HUES6 (cell line): ENCODE results near the gene AIF1.

ENCODE experiments used
- H3K27ac ChIP-seq: 2 replicates; pipeline ENCODE4 v1.7.0; 2013; ENCODE audit warnings: low read depth, mild to moderate bottlenecking, low read length, inconsistent platforms
- H3K27me3 ChIP-seq: 2 replicates; pipeline ENCODE4 v1.6.1; 2013; ENCODE audit warnings: low read length; ENCODE audit not compliant: control insufficient read depth, insufficient read depth
- H3K36me3 ChIP-seq: 2 replicates; pipeline ENCODE4 v1.6.1; 2013; ENCODE audit warnings: low read length; ENCODE audit not compliant: control insufficient read depth, insufficient read depth
- H3K4me1 ChIP-seq: 2 replicates; pipeline ENCODE4 v1.6.1; 2013; ENCODE audit warnings: low read length; ENCODE audit not compliant: control insufficient read depth, insufficient read depth
- H3K4me3 ChIP-seq: 2 replicates; pipeline ENCODE4 v1.5.1; 2013; ENCODE audit warnings: low read depth, low read length
- H3K9ac ChIP-seq: one replicate; pipeline ENCODE4 v1.6.1; 2013; ENCODE audit warnings: mild to moderate bottlenecking, low read length
- H3K9me3 ChIP-seq: 2 replicates; pipeline ENCODE4 v1.6.1; 2013; ENCODE audit warnings: low read depth, low read length; ENCODE audit not compliant: control insufficient read depth, insufficient read depth

AIF1 gene

GRCh38 chr6:31624070-31624469 lies 9.0 kb downstream of the AIF1 start:
- H3K27ac ChIP-seq = no peak overlapping the region
- H3K4me3 ChIP-seq = no peak overlapping the region
- no peak overlapping the region for H3K9ac ChIP-seq
- H3K36me3 ChIP-seq = peaks cover 80% of the 10 kb centered on the region
- no peaks in the 10 kb centered on the region for H3K9me3 ChIP-seq
- H3K4me1 ChIP-seq = peaks cover 6% of the 10 kb centered on the region
- no peaks in the 10 kb centered on the region for H3K27me3 ChIP-seq

GRCh38 chr6:31626952-31627351 lies 11.9 kb downstream of the AIF1 start:
- Histone ChIP-seq H3K36me3 (peaks cover 100% of the 10 kb centered on the region), H3K9ac (no peak overlapping the region), H3K4me3 (no peak overlapping the region), H3K4me1 (peaks cover 6% of the 10 kb centered on the region), H3K27me3 (no peaks in the 10 kb centered on the region), H3K27ac (no peak overlapping the region), H3K9me3 (no peaks in the 10 kb centered on the region)

GRCh38 chr6:31627690-31628287 lies 12.8 kb downstream of the AIF1 start:
- H3K9ac ChIP-seq = no peak overlapping the region
- H3K36me3 ChIP-seq = peaks cover 100% of the 10 kb centered on the region
- H3K4me3 ChIP-seq = no peak overlapping the region
- H3K27me3 ChIP-seq = no peaks in the 10 kb centered on the region
- no peaks in the 10 kb centered on the region for H3K9me3 ChIP-seq
- no peaks in the 10 kb centered on the region for H3K4me1 ChIP-seq
- no peak overlapping the region for H3K27ac ChIP-seq

- Histone ChIP-seq H3K4me3 (no peak overlapping the region), H3K9ac (no peak overlapping the region), H3K36me3 (peaks cover 100% of the 10 kb centered on the region), H3K27ac (no peak overlapping the region), H3K27me3 (no peaks in the 10 kb centered on the region), H3K4me1 (no peaks in the 10 kb centered on the region), H3K9me3 (no peaks in the 10 kb centered on the region)
Measured at GRCh38 chr6:31629014-31629413, 14.0 kb downstream of the AIF1 start.

- Histone ChIP-seq H3K27ac (no peak overlapping the region), H3K4me3 (no peak overlapping the region), H3K27me3 (no peaks in the 10 kb centered on the region), H3K9ac (no peak overlapping the region), H3K9me3 (no peaks in the 10 kb centered on the region), H3K4me1 (no peaks in the 10 kb centered on the region), H3K36me3 (peaks cover 100% of the 10 kb centered on the region)
Measured at GRCh38 chr6:31630177-31630934, 15.3 kb downstream of the AIF1 start.

- H3K4me1 ChIP-seq = no peaks in the 10 kb centered on the region
- H3K36me3 ChIP-seq = peaks cover 100% of the 10 kb centered on the region
- no peaks in the 10 kb centered on the region for H3K9me3 ChIP-seq
- no peaks in the 10 kb centered on the region for H3K27me3 ChIP-seq
- H3K27ac ChIP-seq = no peak overlapping the region
- no peak overlapping the region for H3K9ac ChIP-seq
- H3K4me3 ChIP-seq = no peak overlapping the region
Measured at GRCh38 chr6:31631209-31631608, 16.2 kb downstream of the AIF1 start.

GRCh38 chr6:31631681-31632278 lies 16.7 kb downstream of the AIF1 start:
- Histone ChIP-seq H3K27ac (no peak overlapping the region), H3K36me3 (peaks cover 100% of the 10 kb centered on the region), H3K4me1 (no peaks in the 10 kb centered on the region), H3K9ac (no peak overlapping the region), H3K9me3 (no peaks in the 10 kb centered on the region), H3K27me3 (no peaks in the 10 kb centered on the region), H3K4me3 (no peak overlapping the region)

GRCh38 chr6:31632279-31632946 lies 17.4 kb downstream of the AIF1 start:
- H3K9ac ChIP-seq = no peak overlapping the region
- H3K4me1 ChIP-seq = no peaks in the 10 kb centered on the region
- H3K9me3 ChIP-seq = no peaks in the 10 kb centered on the region
- H3K4me3 ChIP-seq = no peak overlapping the region
- no peak overlapping the region for H3K27ac ChIP-seq
- H3K27me3 ChIP-seq = no peaks in the 10 kb centered on the region
- peaks cover 99% of the 10 kb centered on the region for H3K36me3 ChIP-seq

GRCh38 chr6:31633447-31633846 lies 18.4 kb downstream of the AIF1 start:
- Histone ChIP-seq H3K9me3 (no peaks in the 10 kb centered on the region), H3K36me3 (peaks cover 97% of the 10 kb centered on the region), H3K27me3 (no peaks in the 10 kb centered on the region), H3K4me1 (no peaks in the 10 kb centered on the region), H3K4me3 (no peak overlapping the region), H3K27ac (no peak overlapping the region), H3K9ac (no peak overlapping the region)

- Histone ChIP-seq H3K36me3 (peaks cover 96% of the 10 kb centered on the region), H3K4me3 (no peak overlapping the region), H3K4me1 (no peaks in the 10 kb centered on the region), H3K27me3 (no peaks in the 10 kb centered on the region), H3K27ac (no peak overlapping the region), H3K9me3 (no peaks in the 10 kb centered on the region), H3K9ac (no peak overlapping the region)
Measured at GRCh38 chr6:31634131-31634530, 19.1 kb downstream of the AIF1 start.
